Uterus (tissue), 2 donors: ENCODE results near the gene AGPAT3.

Experiments
- POLR2A ChIP-seq, 2 donors: fragments of 450-650 bp; IDR thresholded peaks; one replicate each; pipeline ENCODE4 v1.6.1; 2016; ENCODE audit warnings: antibody characterized with exemption in 2 of 2, mild to moderate bottlenecking in 1 of 2, moderate library complexity in 1 of 2
- TF ChIP-seq, protein P1 (sequence below), 4 experiments: fragments of 200-600 bp in 2 of 4; fragments of 450-650 bp in 2 of 4; sonication (generic) in 2 of 4; IDR thresholded peaks; one replicate each; pipeline ENCODE4 v1.5.1; 2016 to 2019; ENCODE audit warnings: antibody characterized with exemption in 4 of 4, mild to moderate bottlenecking in 2 of 4, moderate library complexity in 1 of 4

DNA sequence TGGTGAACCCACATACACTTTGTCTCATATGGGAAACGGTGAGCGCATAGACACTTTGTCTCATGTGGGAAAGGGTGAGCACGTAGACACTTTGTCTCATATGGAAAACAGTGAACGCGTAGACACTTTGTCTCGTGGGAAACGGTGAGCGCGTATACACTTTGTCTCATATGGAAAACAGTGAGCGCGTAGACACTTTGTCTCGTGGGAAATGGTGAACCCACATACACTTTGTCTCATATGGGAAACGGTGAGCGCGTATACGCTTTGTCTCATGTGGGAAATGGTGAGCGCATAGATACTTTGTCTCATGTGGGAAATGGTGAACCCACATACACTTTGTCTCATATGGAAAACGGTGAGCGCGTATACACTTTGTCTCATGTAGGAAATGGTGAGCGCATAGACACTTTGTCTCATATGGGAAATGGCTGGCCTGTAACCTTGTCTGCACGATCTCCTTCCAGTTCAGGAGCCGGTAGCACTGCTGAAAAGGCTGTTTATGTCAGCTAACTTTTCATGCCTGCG, 96.4 kb downstream of the AGPAT3 start:
- TF ChIP-seq, protein P1, sequence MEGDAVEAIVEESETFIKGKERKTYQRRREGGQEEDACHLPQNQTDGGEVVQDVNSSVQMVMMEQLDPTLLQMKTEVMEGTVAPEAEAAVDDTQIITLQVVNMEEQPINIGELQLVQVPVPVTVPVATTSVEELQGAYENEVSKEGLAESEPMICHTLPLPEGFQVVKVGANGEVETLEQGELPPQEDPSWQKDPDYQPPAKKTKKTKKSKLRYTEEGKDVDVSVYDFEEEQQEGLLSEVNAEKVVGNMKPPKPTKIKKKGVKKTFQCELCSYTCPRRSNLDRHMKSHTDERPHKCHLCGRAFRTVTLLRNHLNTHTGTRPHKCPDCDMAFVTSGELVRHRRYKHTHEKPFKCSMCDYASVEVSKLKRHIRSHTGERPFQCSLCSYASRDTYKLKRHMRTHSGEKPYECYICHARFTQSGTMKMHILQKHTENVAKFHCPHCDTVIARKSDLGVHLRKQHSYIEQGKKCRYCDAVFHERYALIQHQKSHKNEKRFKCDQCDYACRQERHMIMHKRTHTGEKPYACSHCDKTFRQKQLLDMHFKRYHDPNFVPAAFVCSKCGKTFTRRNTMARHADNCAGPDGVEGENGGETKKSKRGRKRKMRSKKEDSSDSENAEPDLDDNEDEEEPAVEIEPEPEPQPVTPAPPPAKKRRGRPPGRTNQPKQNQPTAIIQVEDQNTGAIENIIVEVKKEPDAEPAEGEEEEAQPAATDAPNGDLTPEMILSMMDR (IDR thresholded peaks at IDR 0.05), result no peak
- TF ChIP-seq POLR2A (IDR thresholded peaks at IDR 0.05), result no peak
